ENCODE data around the gene HS3ST6. TPM values are rescaled to one million over a fixed set of nuclear protein-coding genes. Genes with fewer than 3 reads are reported as not detected.

HS3ST6 gene
- polyA plus RNA-seq, 4 donors: 0.04 TPM; not detected in 3

GRCh38 chr16:1950559-1950958 lies 32.3 kb upstream of the HS3ST6 start:
- no peak for FAIRE-seq
- Histone ChIP-seq H3K4me3 (ENCODE audit: low read depth in 1 of 3, low read length in 3 of 3) (no peak overlapping the region), H3K4me1 (ENCODE audit: control insufficient read depth in 3 of 3, insufficient read depth in 2 of 3, low read depth in 1 of 3, low read length in 2 of 3) (no peaks in the 10 kb centered on the region), H3K9me3 (ENCODE audit: control insufficient read depth in 2 of 2, insufficient read depth in 1 of 2, low read depth in 1 of 2, low read length in 1 of 2) (no peaks in the 10 kb centered on the region), H3K27ac (ENCODE audit: low read depth in 1 of 3, low read length in 2 of 3) (no peak overlapping the region), H3K36me3 (ENCODE audit: control insufficient read depth in 3 of 3, insufficient read depth in 2 of 3, low read depth in 1 of 3, low read length in 3 of 3) (no peaks in the 10 kb centered on the region), H3K27me3 (ENCODE audit: control insufficient read depth in 3 of 3, insufficient read depth in 3 of 3, low read length in 3 of 3) (peaks cover 0 to 6% (median 0%) of the 10 kb centered on the region in 3 donors)
- 84 to 91% (median 91%) methylated on average over 19 of the region's 19 CpGs for WGBS, 3 donors
- DNase-seq: no peak

DNA sequence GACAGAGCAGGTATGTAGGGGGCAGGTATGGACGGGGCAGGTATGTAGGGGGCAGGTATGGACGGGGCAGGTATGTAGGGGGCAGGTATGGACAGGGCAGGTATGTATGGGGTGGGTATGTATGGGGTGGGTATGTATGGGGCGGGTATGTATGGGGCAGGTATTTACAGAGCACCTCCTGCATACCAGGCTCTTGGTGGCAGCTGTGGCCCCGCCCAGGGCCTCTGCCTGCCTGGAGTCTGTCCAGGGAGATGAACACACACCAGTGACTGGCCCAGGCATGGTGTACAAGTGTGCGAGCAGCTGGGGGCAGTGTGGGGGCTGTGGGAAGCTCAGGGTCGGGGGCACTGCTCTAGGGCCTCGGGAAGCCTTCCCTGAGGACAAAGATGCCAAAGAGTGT lies 31.8 kb upstream of the HS3ST6 start:
- FAIRE-seq (no peak), DNase-seq (no peak)
- H3K27ac ChIP-seq (ENCODE audit: low read depth in 1 of 3, low read length in 2 of 3): no peak overlapping the region

DNA sequence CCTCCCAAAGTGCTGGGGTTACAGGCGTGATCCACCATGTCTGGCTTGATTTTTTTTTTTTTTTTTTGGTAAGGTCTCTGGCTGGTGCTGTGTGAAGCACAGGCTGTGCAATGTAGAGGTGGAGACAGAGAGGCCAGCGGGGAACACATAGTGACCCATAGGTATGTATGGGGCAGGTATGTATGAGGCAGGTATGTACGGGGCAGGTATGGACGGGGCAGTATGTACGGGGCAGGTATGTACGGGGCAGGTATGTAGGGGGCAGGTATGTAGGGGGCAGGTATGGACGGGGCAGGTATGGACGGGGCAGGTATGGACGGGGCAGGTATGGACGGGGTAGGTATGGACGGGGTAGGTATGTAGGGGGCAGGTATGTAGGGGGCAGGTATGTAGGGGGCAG lies 31.3 kb upstream of the HS3ST6 start:
- H3K4me1 ChIP-seq (ENCODE audit: control insufficient read depth in 3 of 3, insufficient read depth in 2 of 3, low read depth in 1 of 3, low read length in 2 of 3): no peaks in the 10 kb centered on the region
- H3K4me3 ChIP-seq (ENCODE audit: low read depth in 1 of 3, low read length in 3 of 3): no peak overlapping the region
- no peak for FAIRE-seq
- H3K27me3 ChIP-seq (ENCODE audit: control insufficient read depth in 3 of 3, insufficient read depth in 3 of 3, low read length in 3 of 3): peaks cover 0 to 3% (median 0%) of the 10 kb centered on the region in 3 donors
- no peaks in the 10 kb centered on the region for H3K9me3 ChIP-seq (ENCODE audit: control insufficient read depth in 2 of 2, insufficient read depth in 1 of 2, low read depth in 1 of 2, low read length in 1 of 2)
- H3K36me3 ChIP-seq (ENCODE audit: control insufficient read depth in 3 of 3, insufficient read depth in 2 of 3, low read depth in 1 of 3, low read length in 3 of 3): no peaks in the 10 kb centered on the region
- H3K27ac ChIP-seq (ENCODE audit: low read depth in 1 of 3, low read length in 2 of 3): no peak overlapping the region
- no peak for DNase-seq
- 91 to 95% (median 93%) methylated on average over 11 of the region's 11 CpGs for WGBS, 3 donors

More for the DNA sequence above, 31.8 kb upstream of the HS3ST6 start:
- WGBS, 3 donors: 51 to 75% (median 70%) methylated on average over 5 to 7 of the region's 7 CpGs
- Histone ChIP-seq H3K27me3 (ENCODE audit: control insufficient read depth in 3 of 3, insufficient read depth in 3 of 3, low read length in 3 of 3) (peaks cover 0 to 5% (median 0%) of the 10 kb centered on the region in 3 donors), H3K9me3 (ENCODE audit: control insufficient read depth in 2 of 2, insufficient read depth in 1 of 2, low read depth in 1 of 2, low read length in 1 of 2) (no peaks in the 10 kb centered on the region), H3K4me1 (ENCODE audit: control insufficient read depth in 3 of 3, insufficient read depth in 2 of 3, low read depth in 1 of 3, low read length in 2 of 3) (no peaks in the 10 kb centered on the region), H3K4me3 (ENCODE audit: low read depth in 1 of 3, low read length in 3 of 3) (no peak overlapping the region), H3K36me3 (ENCODE audit: control insufficient read depth in 3 of 3, insufficient read depth in 2 of 3, low read depth in 1 of 3, low read length in 3 of 3) (no peaks in the 10 kb centered on the region)

DNA sequence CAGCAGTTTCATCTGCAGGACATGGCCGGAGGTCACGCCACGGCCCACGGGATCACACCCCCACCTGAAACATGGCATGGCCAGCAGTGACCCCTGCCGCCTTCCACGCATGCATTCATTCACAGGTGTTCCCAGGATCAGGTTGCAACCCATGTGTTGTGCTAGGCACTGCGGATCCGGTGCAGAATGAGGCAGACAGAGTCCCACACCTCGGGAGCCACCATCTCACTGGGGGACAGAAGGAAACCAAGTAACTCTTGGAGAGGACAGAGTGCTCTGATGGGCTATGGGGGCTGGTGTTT lies 29.1 kb upstream of the HS3ST6 start:
- H3K4me3 ChIP-seq (ENCODE audit: low read depth in 1 of 3, low read length in 3 of 3): no peak overlapping the region
- no peaks in the 10 kb centered on the region for H3K9me3 ChIP-seq (ENCODE audit: control insufficient read depth in 2 of 2, insufficient read depth in 1 of 2, low read depth in 1 of 2, low read length in 1 of 2)
- H3K27ac ChIP-seq (ENCODE audit: low read depth in 1 of 3, low read length in 2 of 3): no peak overlapping the region
- H3K27me3 ChIP-seq (ENCODE audit: control insufficient read depth in 3 of 3, insufficient read depth in 3 of 3, low read length in 3 of 3): no peaks in the 10 kb centered on the region
- H3K36me3 ChIP-seq (ENCODE audit: control insufficient read depth in 3 of 3, insufficient read depth in 2 of 3, low read depth in 1 of 3, low read length in 3 of 3): no peaks in the 10 kb centered on the region
- no peak for DNase-seq
- FAIRE-seq: no peak
- WGBS, 3 donors: 84 to 92% (median 90%) methylated on average over 9 of the region's 9 CpGs
- peaks cover 0 to 4% (median 0%) of the 10 kb centered on the region in 3 donors for H3K4me1 ChIP-seq (ENCODE audit: control insufficient read depth in 3 of 3, insufficient read depth in 2 of 3, low read depth in 1 of 3, low read length in 2 of 3)

DNA sequence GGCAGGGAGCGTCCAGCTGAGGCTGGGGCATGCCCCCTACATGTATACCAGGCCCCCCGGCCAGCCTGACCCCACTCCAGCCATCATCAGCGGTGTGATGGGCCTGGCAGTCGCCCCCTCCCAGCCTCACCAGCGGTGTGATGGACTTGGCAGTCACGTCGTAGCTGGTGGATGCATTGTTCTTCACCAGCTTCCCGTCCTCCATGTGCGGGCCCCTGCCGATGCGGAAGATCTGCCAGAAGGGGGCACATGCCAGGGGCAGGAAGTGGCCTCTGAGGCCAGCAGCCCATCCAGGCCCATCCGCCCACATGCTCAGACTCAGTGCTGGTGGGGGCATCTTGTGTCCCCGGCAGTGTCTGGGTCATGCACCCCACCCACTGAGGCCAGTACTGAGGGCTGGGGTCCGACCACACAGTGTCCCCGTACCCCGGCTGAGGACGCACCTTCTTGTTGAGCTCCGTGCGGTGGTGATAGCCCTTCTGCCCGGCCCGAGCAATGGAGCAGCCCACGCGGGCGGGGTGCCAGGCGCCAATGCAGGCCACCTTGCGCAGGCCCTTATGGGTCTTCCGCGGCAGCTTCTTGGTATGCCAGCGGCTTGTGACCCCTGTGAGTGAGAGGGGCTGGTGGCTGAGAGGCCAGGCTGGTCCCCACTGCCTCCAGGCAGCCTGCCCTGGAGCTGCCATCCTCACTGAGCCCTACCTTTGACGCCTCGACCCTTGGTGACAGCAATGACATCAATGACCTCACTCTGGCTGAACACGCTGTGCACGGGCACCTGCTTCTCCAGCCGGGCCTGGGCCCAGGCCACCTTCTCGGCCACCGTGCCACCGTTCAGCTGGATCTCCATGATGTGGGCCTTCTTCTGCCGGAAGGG lies 28.5 kb upstream of the HS3ST6 start:
- H3K27ac ChIP-seq (ENCODE audit: low read depth in 1 of 3, low read length in 2 of 3): no peak overlapping the region
- FAIRE-seq (no peak), DNase-seq (no peak)
- H3K4me3 ChIP-seq (ENCODE audit: low read depth in 1 of 3, low read length in 3 of 3): no peak overlapping the region
- H3K9me3 ChIP-seq (ENCODE audit: control insufficient read depth in 2 of 2, insufficient read depth in 1 of 2, low read depth in 1 of 2, low read length in 1 of 2): no peaks in the 10 kb centered on the region
- H3K36me3 ChIP-seq (ENCODE audit: control insufficient read depth in 3 of 3, insufficient read depth in 2 of 3, low read depth in 1 of 3, low read length in 3 of 3): no peaks in the 10 kb centered on the region
- no peaks in the 10 kb centered on the region for H3K27me3 ChIP-seq (ENCODE audit: control insufficient read depth in 3 of 3, insufficient read depth in 3 of 3, low read length in 3 of 3)
- 86 to 90% (median 89%) methylated on average over 30 to 38 of the region's 38 CpGs for WGBS, 3 donors
- H3K4me1 ChIP-seq (ENCODE audit: control insufficient read depth in 3 of 3, insufficient read depth in 2 of 3, low read depth in 1 of 3, low read length in 2 of 3): peaks cover 0 to 10% (median 0%) of the 10 kb centered on the region in 3 donors

GRCh38 chr16:1945559-1946391 lies 27.6 kb upstream of the HS3ST6 start:
- WGBS, 3 donors: 85 to 89% (median 85%) methylated on average over 19 of the region's 19 CpGs
- Histone ChIP-seq H3K4me1 (ENCODE audit: control insufficient read depth in 3 of 3, insufficient read depth in 2 of 3, low read depth in 1 of 3, low read length in 2 of 3) (peaks cover 0 to 20% (median 0%) of the 10 kb centered on the region in 3 donors), H3K27ac (ENCODE audit: low read depth in 1 of 3, low read length in 2 of 3) (no peak overlapping the region), H3K27me3 (ENCODE audit: control insufficient read depth in 3 of 3, insufficient read depth in 3 of 3, low read length in 3 of 3) (no peaks in the 10 kb centered on the region), H3K36me3 (ENCODE audit: control insufficient read depth in 3 of 3, insufficient read depth in 2 of 3, low read depth in 1 of 3, low read length in 3 of 3) (peaks cover 0 to 6% (median 0%) of the 10 kb centered on the region in 3 donors), H3K9me3 (ENCODE audit: control insufficient read depth in 2 of 2, insufficient read depth in 1 of 2, low read depth in 1 of 2, low read length in 1 of 2) (no peaks in the 10 kb centered on the region), H3K4me3 (ENCODE audit: low read depth in 1 of 3, low read length in 3 of 3) (no peak overlapping the region)
- FAIRE-seq (no peak), DNase-seq (no peak)

- Histone ChIP-seq H3K36me3 (ENCODE audit: control insufficient read depth in 3 of 3, insufficient read depth in 2 of 3, low read depth in 1 of 3, low read length in 3 of 3) (peaks cover 0 to 13% (median 2%) of the 10 kb centered on the region in 3 donors), H3K4me3 (ENCODE audit: low read depth in 1 of 3, low read length in 3 of 3) (no peak overlapping the region), H3K27ac (ENCODE audit: low read depth in 1 of 3, low read length in 2 of 3) (no peak overlapping the region), H3K9me3 (ENCODE audit: control insufficient read depth in 2 of 2, insufficient read depth in 1 of 2, low read depth in 1 of 2, low read length in 1 of 2) (no peaks in the 10 kb centered on the region), H3K4me1 (ENCODE audit: control insufficient read depth in 3 of 3, insufficient read depth in 2 of 3, low read depth in 1 of 3, low read length in 2 of 3) (peaks cover 0 to 31% (median 2%) of the 10 kb centered on the region in 3 donors), H3K27me3 (ENCODE audit: control insufficient read depth in 3 of 3, insufficient read depth in 3 of 3, low read length in 3 of 3) (no peaks in the 10 kb centered on the region)
- 91 to 94% (median 93%) methylated on average over 21 of the region's 21 CpGs for WGBS, 3 donors
- DNase-seq: no peak
- no peak for FAIRE-seq
These were observed 26.5 kb upstream of the HS3ST6 start for GRCh38 chr16:1944612-1945199.
